Mononuclear cell (primary cell): ENCODE results near the gene AJAP1. TPM values are rescaled to one million over a fixed set of nuclear protein-coding genes. Genes with fewer than 3 reads are reported as not detected.

Experiments used
- H3K27me3 ChIP-seq: 2 replicates; pipeline ENCODE4 v1.6.0; 2011; ENCODE audit warnings: low read length, control low read depth; ENCODE audit not compliant: insufficient read depth
- H3K4me1 ChIP-seq: 2 replicates; pipeline ENCODE4 v1.5.1; 2011; ENCODE audit warnings: mild to moderate bottlenecking, low read length, control low read depth; ENCODE audit not compliant: insufficient read depth
- H3K4me3 ChIP-seq: 2 replicates; pipeline ENCODE4 v1.5.1; 2011; ENCODE audit warnings: mild to moderate bottlenecking, low read length, moderate library complexity
- H3K9me3 ChIP-seq: 2 replicates; pipeline ENCODE4 v1.5.1; 2011; ENCODE audit warnings: low read depth, mild to moderate bottlenecking, control low read depth, low read length
- total RNA-seq: library from RNA; depleted of rRNA; stranded (reverse); fragments of >200 nt; gene quantifications from one replicate; pipeline ENCODE4 v1.2.3, GENCODE V29; 2012

Gene AJAP1
- total RNA-seq, 1 donor = under 0.01 TPM

DNA sequence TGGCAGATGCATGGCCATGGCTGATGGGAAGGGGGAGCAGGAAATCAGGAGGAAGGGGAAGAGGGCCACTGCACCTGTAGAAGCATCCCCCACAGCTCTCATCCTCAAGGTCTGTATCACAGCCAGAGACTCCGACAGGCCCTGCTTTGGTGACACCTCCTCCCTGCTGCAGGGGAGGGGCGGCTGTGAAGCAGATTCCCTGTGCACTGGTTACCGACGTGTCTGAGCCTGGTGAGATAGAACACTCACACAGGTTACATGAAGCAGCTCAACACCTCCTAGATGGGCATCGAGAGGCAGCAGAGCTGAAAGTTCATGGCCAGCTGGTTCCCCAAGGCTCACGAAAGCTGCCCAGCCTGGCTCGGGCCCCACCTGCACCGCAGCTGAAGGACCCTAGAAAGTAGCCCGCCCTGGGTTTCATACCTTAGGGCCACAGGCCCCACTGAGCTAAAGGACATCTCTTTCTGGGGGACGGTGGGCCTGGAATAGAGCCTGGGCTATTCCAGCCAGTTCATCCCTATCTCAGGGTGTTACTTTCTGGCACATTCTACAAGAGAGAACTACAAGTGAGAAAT is 30.2 kb upstream of the AJAP1 start:
- Histone ChIP-seq H3K4me1 (no peaks in the 10 kb centered on the region), H3K9me3 (no peaks in the 10 kb centered on the region), H3K27me3 (no peaks in the 10 kb centered on the region), H3K4me3 (no peak overlapping the region)

- Histone ChIP-seq H3K27me3 (no peaks in the 10 kb centered on the region), H3K9me3 (no peaks in the 10 kb centered on the region), H3K4me3 (no peak overlapping the region), H3K4me1 (no peaks in the 10 kb centered on the region)
Measured at GRCh38 chr1:4624801-4625200, 29.6 kb upstream of the AJAP1 start.

DNA sequence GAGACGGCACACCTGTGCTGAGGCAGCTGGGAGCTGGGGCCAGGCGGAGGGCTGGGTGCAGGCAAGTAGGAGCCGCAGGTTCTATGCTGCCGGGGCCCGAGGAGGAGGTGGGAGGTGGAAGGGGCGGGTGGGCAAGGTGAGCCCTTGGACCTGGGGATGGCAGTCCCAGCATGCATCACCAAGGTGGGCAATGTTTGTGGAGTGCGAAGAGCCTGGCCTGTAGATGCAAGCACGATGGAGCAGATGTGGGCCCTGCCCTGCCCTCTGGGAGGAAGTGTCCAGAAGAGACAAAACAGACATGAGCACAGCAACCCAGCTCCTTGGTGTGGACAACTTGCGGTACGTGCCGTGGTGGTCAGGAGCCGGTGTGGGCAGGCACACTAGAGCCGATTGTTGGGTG is 28.3 kb upstream of the AJAP1 start:
- Histone ChIP-seq H3K4me1 (no peaks in the 10 kb centered on the region), H3K9me3 (no peaks in the 10 kb centered on the region), H3K27me3 (no peaks in the 10 kb centered on the region), H3K4me3 (no peak overlapping the region)

DNA sequence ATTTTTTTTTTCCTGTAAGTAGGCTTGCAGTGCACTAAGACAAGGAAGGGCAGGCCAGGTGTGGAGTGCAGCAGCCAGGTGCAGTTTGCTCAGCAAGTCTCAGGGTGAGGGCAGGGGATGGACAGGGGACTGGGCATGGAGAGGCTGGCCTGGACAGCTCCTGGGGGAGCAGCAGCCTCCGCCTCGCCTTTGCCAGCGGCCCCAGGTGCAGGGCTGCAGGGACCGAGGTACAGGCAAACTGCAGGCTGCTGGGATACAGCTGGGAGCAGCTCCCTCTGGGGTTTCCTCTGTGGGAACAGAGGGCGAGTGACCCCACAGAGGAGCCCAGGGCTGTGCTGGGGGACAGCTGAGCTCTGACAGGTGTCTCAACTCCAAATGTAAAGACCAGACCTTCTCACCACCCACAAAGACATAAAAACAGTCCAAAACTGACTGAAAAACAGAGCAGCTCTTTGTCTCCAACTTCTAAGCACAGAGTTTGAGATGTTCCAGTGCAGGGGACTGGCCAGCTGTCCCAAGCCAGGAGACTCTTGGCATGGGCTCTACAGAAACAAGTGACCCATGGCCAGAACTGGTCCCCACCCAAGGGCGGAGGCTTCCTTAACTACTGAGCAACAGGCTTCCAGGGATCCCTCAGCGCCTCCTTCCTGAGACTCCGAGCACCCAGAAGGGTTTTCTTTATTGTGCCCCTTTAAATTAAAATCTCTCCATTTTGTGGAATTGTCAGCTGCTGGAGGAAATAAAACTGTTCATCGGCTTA is 27.7 kb upstream of the AJAP1 start:
- no peaks in the 10 kb centered on the region for H3K4me1 ChIP-seq
- H3K4me3 ChIP-seq = no peak overlapping the region
- no peaks in the 10 kb centered on the region for H3K27me3 ChIP-seq
- no peaks in the 10 kb centered on the region for H3K9me3 ChIP-seq

GRCh38 chr1:4627353-4627752 is 27.1 kb upstream of the AJAP1 start:
- Histone ChIP-seq H3K27me3 (no peaks in the 10 kb centered on the region), H3K4me3 (no peak overlapping the region), H3K4me1 (no peaks in the 10 kb centered on the region), H3K9me3 (no peaks in the 10 kb centered on the region)

DNA sequence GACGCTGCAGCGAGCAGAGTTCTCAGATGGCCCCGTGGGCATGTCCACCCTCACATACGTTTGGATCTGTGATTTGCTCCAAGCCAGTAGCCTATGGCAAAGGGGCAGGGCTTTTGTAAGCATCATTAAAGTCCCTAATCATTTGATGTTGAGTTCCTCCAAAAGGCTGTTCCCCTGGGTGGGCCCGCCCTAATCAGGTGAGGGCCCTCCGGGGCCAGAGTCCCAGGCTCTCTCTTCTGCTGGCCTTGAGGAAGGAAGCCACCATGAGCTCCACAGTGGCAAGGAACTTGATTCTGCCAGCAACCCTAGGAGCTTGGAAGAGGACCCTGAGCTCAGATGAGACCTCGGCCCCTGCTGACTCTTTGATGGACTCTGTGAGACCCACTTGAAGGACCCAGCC is 25.4 kb upstream of the AJAP1 start:
- H3K9me3 ChIP-seq = no peaks in the 10 kb centered on the region
- no peaks in the 10 kb centered on the region for H3K27me3 ChIP-seq
- no peak overlapping the region for H3K4me3 ChIP-seq
- H3K4me1 ChIP-seq = no peaks in the 10 kb centered on the region

GRCh38 chr1:4630561-4630960 is 23.8 kb upstream of the AJAP1 start:
- no peaks in the 10 kb centered on the region for H3K9me3 ChIP-seq

GRCh38 chr1:4631321-4631720 is 23.1 kb upstream of the AJAP1 start:
- Histone ChIP-seq H3K9me3 (no peaks in the 10 kb centered on the region), H3K4me3 (no peak overlapping the region), H3K4me1 (no peaks in the 10 kb centered on the region), H3K27me3 (no peaks in the 10 kb centered on the region)

More at GRCh38 chr1:4630561-4630960, 23.8 kb upstream of the AJAP1 start:
- Histone ChIP-seq H3K27me3 (no peaks in the 10 kb centered on the region), H3K4me3 (no peak overlapping the region), H3K4me1 (no peaks in the 10 kb centered on the region)

DNA sequence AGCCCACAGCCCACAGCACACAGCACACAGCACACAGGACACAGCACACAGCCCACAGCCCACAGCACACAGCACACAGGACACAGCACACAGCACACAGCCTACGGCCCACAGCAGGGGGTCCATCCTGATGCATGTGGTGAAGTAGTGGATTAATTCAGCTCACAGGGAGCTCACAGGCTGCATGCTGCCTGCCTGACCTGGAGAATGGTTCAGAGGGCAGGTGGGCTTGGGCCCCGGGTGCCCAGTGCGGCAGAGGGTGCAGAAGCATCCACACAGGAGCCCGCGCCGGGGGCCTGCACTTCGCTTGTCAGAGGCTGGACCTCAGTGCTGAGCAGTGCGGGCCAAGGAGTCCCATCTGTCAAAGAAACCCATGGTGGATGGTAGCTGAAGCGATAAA is 21.1 kb upstream of the AJAP1 start:
- Histone ChIP-seq H3K9me3 (no peaks in the 10 kb centered on the region), H3K27me3 (no peaks in the 10 kb centered on the region), H3K4me1 (no peaks in the 10 kb centered on the region), H3K4me3 (no peak overlapping the region)

- H3K27me3 ChIP-seq = no peaks in the 10 kb centered on the region
- H3K9me3 ChIP-seq = no peaks in the 10 kb centered on the region
- no peaks in the 10 kb centered on the region for H3K4me1 ChIP-seq
- no peak overlapping the region for H3K4me3 ChIP-seq
Measured at GRCh38 chr1:4634156-4634792, 20.1 kb upstream of the AJAP1 start.

GRCh38 chr1:4634793-4635406 is 19.5 kb upstream of the AJAP1 start:
- H3K27me3 ChIP-seq = no peaks in the 10 kb centered on the region
- H3K4me3 ChIP-seq = no peak overlapping the region
- no peaks in the 10 kb centered on the region for H3K9me3 ChIP-seq
- no peaks in the 10 kb centered on the region for H3K4me1 ChIP-seq

GRCh38 chr1:4636186-4636585 is 18.2 kb upstream of the AJAP1 start:
- H3K27me3 ChIP-seq = no peaks in the 10 kb centered on the region
- no peaks in the 10 kb centered on the region for H3K4me1 ChIP-seq
- H3K9me3 ChIP-seq = no peaks in the 10 kb centered on the region
- no peak overlapping the region for H3K4me3 ChIP-seq

GRCh38 chr1:4636644-4637380 is 17.6 kb upstream of the AJAP1 start:
- Histone ChIP-seq H3K4me1 (no peaks in the 10 kb centered on the region), H3K9me3 (no peaks in the 10 kb centered on the region)

DNA sequence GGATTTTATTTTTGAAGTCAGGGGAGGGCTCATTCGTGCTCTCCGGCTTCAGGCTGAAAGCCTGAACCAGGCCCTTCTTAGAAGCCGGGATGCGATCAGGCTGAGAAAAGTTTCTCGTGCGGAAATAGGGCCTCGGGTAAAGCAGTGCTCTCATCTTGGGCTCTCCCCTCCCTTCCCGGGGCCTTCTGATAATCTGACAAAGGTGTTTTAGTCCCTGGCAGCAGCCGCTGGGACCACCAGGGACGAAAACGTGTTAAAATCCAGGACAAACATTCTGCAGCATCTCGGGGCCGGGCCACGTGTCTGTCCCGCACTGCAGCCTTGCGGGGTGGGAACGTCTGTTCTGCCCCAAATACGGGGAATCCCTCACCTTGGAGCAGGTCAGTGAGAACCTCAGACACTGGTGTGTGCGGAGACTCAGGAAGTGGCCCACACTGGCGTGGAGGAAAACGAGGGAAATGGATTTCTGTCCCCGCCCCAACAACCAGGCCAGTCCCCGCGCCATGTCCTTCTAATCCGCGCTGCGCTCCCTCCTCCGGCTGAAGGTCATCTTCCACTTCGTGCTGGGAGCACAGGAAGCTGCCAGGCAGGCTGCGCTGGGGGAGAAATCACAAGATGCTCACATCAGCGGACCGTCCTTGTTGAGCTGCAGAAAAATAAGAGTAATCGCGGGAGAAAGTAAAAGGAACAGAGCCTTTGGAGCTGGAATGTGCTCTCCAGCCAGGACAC is 16.6 kb upstream of the AJAP1 start:
- Histone ChIP-seq H3K27me3 (no peaks in the 10 kb centered on the region), H3K9me3 (no peaks in the 10 kb centered on the region), H3K4me3 (no peak overlapping the region), H3K4me1 (no peaks in the 10 kb centered on the region)

More at GRCh38 chr1:4636644-4637380, 17.6 kb upstream of the AJAP1 start:
- no peak overlapping the region for H3K4me3 ChIP-seq
- H3K27me3 ChIP-seq = no peaks in the 10 kb centered on the region
